GM19468 (cell line): ENCODE results near the gene FBXW8.
"Not testable (repeated sequence)": the region's sequence is repeated elsewhere in the genome, so short reads cannot be mapped to it uniquely, and the experiment has no call there.

Experiments used
- ATAC-seq: cut with Tn5 transposase; IDR thresholded peaks from one replicate; pipeline ENCODE4 v1.9.1; 2021; ENCODE audit warnings: mild to moderate bottlenecking, moderate library complexity, moderate number of reproducible peaks; ENCODE audit not compliant: unreplicated experiment; ENCODE audit errors: extremely low read depth

The FBXW8 gene

GRCh38 chr12:117046861-117047530 lies 136.2 kb downstream of the FBXW8 start:
- ATAC-seq = no peak

DNA sequence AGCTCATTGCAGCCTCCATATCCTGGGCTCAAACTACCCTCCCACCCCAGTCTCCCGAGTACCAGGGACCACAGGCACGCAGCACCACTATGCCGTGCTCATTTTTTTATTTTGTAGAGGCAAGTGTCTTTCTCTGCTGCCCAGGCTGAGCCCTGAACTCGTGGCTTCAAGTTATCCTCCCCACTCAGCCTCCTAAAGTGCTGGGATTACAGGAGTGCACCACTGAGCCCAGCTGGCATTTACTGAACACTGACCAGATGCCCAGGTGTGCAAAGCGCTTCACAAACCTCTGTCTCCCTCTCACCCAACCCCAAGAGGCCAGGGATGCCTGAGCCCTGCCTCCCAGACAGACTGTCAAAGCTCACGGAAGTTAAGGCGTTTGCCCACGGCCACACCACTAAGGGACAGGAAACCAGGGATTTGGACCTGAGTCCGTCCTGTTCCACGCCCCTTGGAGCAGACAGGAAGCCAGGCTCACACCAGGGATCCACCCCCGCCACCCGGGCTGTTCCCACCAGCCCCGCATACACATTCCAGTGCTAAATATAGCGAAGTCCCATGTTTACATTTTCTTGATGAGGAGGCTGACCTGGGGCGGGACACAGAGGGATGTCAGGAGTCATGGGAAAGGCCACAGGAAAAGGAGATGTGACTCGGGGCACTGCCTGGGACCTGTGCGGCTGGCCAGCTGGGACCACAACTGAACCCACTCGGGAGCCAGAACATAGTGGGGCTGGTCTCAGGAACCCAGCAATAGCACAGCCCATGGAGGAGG lies 137.2 kb downstream of the FBXW8 start:
- no peak for ATAC-seq

- no peak for ATAC-seq
These were observed 137.8 kb downstream of the FBXW8 start for GRCh38 chr12:117048585-117048904.

GRCh38 chr12:117049295-117049694 lies 138.5 kb downstream of the FBXW8 start:
- ATAC-seq = no peak

- ATAC-seq = no peak
These were observed 139.3 kb downstream of the FBXW8 start for GRCh38 chr12:117050060-117050459.

GRCh38 chr12:117051380-117051779 lies 140.6 kb downstream of the FBXW8 start:
- no peak for ATAC-seq

- ATAC-seq = no peak
These were observed 141.8 kb downstream of the FBXW8 start for GRCh38 chr12:117052386-117053049.

GRCh38 chr12:117053050-117053400 lies 142.3 kb downstream of the FBXW8 start:
- ATAC-seq = no peak

GRCh38 chr12:117053597-117054201 lies 142.9 kb downstream of the FBXW8 start:
- ATAC-seq = no peak

- no peak for ATAC-seq
These were observed 143.5 kb downstream of the FBXW8 start for GRCh38 chr12:117054279-117054678.

- not testable (repeated sequence) for ATAC-seq
These were observed 146.9 kb downstream of the FBXW8 start for GRCh38 chr12:117057626-117058025.

- ATAC-seq = no peak
These were observed 147.8 kb downstream of the FBXW8 start for GRCh38 chr12:117058442-117059072.

DNA sequence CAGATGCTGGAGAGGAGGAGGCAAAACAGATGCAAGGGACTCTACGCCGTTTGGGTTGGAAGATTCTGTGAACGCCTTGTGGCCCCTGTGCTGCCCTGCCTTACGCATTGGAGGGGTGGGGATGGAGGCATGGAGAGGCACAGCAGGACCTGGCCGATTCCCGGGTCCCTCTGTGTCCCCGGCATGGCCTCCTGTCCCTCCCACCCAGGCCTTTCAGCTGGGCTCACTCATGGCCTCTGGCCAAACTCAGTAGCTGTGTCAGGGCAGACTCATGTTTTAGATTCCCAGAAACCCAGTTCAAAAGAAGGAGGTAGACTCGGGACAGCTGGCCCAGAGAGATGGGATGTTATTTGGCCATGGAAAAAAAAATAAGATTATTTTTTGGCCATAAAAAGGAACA lies 148.4 kb downstream of the FBXW8 start:
- ATAC-seq = no peak

GRCh38 chr12:117060246-117060928 lies 149.6 kb downstream of the FBXW8 start:
- ATAC-seq = no peak

- no peak for ATAC-seq
These were observed 150.2 kb downstream of the FBXW8 start for GRCh38 chr12:117060929-117061305.

- ATAC-seq = no peak
These were observed 150.9 kb downstream of the FBXW8 start for GRCh38 chr12:117061555-117062079.

DNA sequence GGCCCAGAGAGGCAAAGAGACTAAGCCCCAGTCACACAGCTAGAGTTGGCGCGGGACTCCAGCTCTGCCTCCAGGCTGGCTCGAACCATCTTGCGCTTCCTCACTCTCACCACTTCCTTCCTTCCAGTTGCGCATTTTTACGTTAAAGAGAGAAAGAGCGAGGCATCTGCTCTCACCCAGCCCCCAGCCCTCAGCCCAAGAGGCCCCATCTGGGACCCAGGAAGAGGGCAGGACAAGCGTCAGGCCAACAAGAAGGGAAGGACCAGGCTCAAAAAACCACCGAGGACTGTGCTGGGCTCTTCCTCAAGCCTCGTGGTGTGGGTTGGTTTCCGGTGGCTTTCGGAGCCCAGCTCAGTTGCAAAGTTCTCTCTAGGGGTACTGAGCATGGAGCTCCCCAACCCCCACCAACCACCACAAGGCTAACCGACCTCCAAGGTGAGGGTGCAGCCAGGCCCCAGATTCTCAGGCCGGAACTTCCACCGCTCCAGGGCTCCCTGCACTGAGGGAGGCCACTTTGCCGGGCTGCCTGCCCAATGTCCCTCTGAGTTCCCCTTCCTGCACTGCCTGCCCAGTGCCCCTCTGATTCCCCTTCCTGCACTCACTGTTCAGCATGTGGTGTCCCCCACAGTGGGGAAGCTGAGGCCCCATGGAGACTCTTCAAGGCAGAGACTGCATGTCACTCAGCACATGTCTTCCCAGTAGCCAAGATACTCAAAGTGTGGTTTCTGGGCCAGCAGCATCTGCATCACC lies 152.6 kb downstream of the FBXW8 start:
- no peak for ATAC-seq

DNA sequence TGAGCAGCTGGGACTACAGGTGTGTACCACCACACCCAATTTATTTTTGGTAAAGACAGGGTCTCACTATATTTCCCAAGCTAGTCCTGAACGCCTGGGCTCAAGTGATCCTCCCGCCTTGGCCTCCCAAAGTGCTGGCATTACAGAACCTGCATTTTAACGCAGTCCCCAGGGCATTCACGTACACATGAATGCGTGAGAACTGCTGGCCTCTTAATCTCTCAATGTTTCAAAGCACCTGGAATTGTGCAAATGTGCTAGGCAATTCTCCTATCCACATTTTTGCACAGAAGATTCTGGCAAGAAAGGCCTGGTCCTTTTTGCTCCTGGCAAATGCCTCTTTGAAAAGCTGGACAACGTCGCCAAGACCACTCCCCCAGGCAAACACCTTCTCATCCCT lies 153.3 kb downstream of the FBXW8 start:
- ATAC-seq = no peak

GRCh38 chr12:117064596-117064995 lies 153.8 kb downstream of the FBXW8 start:
- ATAC-seq = no peak
